Endometrial microvascular endothelial cells (primary cell): ENCODE data around the gene APOO. TPM values are rescaled to one million over a fixed set of nuclear protein-coding genes. Genes with fewer than 3 reads are reported as not detected.

Source experiments
- in situ Hi-C: cut with HindIII; loops from 2 replicates; pipeline ENCODE4 v1.10.0; 2017; ENCODE audit warnings: low sequenced_read_pairs, low pct_unique_long_range_greater_than_20kb; ENCODE audit errors: inconsistent ontology term
- total RNA-seq: library from RNA; depleted of rRNA; stranded (reverse); fragments of >200 nt; gene quantifications from one replicate; pipeline ENCODE4 v1.2.3, GENCODE V29; 2015; ENCODE audit errors: inconsistent ontology term

The APOO gene
- total RNA-seq, 1 donor from 2014 or later = 16.1 TPM

DNA sequence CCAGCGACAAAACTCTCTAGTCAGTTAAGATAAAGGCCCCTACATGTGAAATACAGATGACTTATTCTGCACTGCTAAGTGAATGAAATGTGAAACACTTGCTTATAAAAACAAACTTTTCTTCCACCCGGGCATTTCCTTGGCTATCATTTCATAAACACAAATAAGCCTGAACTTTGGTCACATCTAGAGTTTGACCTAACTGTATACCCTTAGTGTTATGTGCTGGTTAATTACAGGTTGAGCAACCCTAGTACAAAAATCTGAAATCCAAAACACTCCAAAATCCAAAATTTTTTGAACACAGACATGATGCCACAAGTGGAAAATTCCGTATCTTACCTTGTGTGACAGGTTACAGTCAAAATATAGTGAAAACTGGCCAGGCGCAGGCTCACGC, 78.9 kb downstream of the APOO start:
- in situ Hi-C loops = no loop called here

DNA sequence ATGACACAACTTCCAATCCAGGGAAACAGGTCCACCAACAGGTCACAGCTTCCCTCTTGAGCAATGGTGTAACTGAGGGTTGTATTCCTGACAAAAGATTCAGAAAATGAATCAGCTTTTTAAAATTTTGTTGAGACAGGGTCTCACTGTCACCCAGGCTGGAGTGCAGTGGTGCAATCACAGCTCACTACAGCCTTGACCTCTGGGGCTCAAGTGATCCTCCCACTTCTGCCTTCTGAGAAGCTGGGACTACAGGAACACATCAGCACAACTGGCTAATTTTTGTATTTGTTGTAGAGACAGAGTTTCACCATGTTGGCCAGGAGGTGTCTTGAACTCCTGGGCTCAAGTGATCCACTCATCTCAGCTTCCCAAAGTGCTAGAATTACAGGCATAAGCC, 81.1 kb downstream of the APOO start:
- in situ Hi-C loops = no loop called here

DNA sequence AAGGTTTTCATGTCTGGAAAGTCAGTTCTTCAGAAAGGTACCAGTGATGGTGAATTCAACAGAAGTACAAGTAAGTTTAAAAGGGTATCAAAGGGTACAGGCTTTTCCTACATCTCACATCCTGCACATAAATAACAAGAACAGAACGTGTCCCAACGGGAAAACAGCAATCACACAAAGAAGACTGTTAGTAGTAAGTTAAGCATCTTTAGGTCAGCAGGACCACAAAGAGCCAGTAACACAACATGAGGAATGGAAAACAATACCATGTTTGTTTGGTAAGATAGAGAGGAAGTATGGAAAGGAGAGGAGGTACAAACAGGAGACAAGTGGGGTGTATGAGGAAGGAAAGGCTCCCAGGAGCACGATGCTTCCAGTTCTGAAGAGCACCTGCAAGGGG, 81.5 kb downstream of the APOO start:
- in situ Hi-C loops = no loop called here

DNA sequence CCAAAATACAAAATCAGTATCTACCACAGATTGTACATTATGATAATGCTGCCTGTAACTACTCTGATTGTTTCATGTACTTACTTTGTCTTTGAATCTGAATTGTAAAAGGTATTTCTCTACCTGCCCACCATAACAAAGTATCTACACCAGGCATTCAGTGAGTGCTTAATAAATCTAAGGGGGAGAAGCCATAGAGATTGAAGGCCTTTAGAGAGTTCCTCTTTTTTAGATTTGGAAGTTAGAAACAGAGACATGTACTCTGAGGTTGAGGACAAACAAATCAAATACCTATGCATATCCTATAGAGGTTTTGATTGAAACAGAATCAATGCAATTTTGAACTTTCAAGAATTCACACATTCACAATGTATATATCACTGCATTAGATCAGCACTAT, 82.1 kb downstream of the APOO start:
- in situ Hi-C loops = no loop called here

DNA sequence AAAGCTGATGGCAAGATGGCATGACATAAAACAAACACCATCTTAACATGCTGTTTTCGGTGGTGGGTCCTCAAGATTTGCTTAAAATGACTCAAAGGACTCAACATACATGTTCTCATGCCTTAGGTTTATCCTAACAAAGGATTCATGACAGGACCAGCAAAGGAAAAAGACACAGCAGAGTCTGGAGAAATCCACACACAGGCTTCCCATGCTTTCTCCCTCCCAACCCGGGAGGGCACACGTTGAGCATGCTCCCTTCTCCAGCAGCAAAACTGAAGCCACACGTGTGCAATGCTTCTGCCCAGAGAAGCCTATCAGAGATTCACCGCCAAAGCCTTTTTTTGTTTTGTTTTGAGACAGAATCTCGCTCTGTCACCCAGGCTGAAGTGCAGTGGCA, 84.9 kb downstream of the APOO start:
- in situ Hi-C loops = no loop called here

DNA sequence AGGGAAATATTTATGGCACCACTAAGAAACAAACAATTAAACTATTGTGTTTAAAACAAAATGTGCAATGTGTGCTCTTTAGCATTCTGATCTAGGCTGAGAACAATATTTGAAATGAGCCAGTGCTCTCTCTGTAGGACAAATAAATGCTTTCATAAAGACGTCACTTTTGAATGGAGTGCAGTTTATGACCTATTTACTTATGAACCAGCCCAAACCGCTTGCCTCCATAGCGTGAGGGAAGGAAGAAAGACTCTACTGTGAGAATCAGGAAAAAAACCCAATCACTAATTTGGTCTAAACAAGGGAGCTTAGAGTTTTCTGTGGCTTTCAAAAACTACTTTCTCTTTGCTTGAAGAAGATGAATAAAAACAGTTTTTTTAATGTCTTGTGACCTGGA, 85.3 kb downstream of the APOO start:
- in situ Hi-C loops = no loop called here

DNA sequence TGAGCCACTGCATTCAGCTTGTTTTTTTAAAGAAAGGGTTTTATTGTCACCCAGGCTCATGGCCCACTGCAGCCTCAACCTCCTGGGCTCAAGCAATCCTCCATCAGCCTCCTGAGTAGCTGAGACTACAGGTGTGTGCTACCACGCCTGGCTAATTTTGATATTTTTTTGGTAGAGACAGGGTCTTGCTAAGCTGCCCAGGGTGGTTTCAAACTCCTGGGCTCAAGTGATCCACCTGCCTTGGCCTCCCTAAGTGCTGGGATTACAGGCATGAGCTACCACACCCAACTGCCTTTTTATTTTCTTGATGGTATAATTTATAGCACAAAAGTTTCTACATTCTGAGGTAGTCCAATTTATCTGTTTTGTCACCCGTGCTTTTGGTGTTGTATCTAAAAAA, 85.9 kb downstream of the APOO start:
- in situ Hi-C loops = no loop called here

DNA sequence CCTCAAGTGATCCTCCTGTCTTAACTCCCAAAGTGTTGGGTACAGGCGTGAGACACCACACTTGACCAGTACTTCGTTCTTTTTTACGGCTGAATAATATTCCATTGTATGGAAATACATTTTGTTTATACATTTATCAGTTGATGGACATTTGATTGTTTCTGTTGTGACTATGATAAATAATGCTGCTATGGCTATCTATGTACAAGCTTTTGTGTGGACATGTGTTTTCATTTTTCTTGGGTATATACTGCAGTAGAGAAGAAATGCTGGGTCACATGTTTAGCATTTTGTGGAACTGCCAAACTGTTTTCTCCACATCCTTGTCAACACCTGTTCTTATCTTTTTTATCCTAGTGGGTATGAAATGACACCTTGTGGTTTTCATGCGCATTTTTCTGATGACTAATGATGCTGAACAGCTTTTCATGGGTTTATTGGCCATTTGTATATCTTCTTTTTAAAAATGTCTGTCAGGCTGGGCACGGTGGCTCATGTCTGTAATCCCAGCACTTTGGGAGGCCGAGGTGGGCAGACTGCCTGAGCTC, 87.4 kb downstream of the APOO start:
- in situ Hi-C loops = no loop called here

DNA sequence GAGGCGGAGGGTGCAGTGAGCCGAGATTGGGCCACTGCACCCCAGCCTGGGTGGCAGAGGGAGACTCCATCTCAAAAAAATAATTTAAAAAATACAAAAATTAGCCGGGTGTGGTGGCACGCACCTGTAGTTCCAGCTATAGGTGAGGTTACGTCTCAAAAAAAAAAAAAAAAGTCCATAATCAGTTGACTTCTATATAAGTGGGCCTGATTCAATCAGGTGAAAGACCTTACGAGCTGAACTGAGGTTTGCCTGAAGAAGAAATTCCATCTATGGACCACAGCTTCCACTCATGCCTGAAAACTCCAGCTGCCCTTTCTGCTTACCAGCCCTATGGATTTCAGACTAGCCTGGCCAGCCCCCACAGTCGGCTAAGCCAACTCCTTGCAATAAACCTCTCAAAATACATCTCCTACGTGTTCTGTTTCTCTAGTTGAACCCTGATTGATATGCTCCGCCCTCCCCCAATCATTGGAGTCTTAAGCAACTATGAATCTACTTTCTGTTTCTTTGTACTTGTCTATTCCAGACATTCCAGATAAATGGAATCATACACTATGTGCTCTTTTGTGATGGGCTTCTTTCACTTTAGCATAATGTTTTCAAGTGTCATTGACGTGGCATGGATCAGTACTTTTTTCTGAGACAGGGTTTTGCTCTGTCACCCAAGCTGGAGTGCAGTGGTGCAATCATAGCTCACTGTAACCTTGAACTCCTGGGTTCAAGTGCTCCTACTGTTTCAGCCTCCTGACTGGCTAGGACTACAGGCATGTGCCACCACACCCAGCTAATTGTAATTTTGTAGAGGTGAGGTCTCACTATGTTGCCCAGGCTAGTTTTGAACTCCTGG, 88.1 kb downstream of the APOO start:
- in situ Hi-C loops = no loop called here

DNA sequence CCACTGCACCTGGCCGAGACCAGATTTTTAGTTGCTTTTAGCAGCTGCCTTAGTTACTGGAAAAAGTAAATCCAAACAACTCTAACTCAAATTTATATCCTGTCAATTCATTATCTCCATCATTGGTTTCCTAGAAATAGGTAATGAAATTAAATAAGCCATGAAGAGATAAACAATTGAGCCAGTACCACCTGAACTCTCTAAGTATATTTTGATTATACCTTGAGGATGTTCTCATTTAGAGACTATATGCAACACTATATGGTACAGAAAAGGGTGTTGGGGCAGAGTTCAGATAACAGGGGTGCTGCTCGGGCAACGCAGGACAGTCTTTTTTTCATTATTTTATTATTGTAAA, 89.8 kb downstream of the APOO start:
- in situ Hi-C loops = no loop called here

DNA sequence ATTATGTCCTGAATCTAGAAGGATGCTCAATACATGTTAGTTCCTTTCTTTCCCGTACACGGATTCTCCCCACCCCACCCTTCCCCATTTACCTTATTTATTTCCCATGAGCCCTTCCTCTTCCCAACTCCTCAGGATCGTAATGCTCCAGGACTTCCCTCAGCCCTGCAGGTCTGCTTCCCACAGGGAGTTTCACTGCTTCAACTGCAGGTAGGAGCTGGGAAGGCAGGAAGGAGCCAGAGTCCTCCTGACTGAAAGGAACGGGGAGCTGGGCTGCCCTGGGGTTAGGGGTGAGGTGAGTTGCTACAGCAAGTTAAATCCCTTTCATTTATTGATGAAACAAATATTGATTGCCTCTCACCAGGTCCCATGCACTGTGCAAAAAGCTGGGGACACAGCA, 91.6 kb downstream of the APOO start:
- in situ Hi-C loops = no loop called here

DNA sequence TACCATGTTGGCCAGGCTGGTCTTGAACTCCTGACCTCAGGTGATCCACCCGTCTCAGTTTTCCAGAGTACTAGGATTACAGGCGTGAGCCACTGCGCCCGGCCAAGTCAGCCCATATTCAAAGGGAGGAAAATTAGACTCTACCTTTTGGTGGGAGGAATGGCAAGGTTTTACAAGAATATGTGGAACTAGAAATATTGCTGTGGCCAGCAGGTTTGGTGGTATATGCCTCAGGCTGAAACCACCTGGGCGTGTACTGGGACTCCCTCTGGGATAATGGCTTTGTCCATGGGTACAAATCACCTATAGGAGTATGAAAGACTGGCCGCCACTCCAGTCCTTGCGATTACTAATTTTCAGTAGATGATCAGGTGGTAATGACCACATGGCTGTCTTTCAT, 92.4 kb downstream of the APOO start:
- in situ Hi-C loops = no loop called here

DNA sequence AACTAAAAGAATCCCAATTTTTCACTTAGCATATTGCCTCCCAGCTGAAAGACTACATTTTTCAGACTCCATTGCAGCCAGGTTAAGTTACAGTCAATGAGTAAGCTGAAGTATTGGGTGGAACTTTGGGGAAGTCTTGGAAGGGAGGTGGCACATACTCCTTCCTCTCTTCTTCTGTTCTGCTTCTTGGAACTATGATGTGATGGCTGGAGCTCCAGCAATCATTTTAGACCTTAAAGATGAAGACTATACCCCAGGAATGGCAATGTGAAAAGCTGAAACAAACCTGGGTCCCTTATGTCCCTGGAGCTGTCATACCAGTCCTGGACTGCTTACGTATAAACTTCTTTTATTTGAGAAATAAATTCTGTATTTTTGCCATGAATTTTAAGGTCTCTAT, 93.9 kb downstream of the APOO start:
- in situ Hi-C loops = no loop called here

DNA sequence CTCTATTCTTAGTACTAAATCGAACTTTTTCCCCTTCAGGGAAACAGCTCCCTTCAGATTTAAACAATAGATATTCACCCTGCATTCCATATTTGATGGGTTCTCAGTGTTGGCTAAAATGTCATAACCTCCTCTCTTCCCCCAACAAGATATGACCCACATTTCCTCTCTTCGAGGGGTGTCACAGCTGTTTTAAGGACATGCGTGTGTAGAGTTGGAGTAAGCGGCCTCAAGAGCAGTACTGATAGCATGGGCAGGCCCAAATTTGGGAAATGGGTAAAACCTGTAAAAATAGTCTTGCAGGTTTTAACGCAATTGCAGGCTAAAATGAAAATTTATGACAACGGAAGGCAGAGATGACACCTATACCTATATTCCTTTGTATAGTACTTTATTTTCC, 96.1 kb downstream of the APOO start:
- in situ Hi-C loops = no loop called here

DNA sequence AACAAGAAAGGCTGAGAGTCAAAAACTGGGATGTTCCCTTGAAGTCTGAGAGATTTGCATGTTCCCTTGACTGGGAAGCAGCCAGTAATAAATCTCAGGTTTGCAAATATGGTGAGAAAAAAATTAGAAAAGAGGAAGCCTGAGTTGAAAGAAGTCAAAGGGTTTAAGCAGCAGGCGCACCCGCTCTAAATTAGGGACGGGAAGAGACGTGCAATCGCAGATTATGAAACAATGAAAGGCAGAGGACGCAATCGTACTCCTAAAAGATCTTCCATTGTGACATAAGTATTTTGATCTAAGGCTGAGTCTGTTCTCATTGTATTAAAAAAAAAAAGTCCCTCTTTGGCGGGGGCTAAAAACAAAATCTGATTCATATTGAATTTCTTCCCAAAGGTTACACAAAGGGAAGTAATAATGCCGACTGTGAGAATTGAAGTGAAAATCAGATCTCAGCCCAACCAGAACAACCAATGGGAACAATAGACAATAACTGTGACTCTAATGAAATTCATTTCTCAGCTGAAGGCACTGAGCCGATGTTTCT, 96.6 kb downstream of the APOO start:
- in situ Hi-C loops = no loop called here

DNA sequence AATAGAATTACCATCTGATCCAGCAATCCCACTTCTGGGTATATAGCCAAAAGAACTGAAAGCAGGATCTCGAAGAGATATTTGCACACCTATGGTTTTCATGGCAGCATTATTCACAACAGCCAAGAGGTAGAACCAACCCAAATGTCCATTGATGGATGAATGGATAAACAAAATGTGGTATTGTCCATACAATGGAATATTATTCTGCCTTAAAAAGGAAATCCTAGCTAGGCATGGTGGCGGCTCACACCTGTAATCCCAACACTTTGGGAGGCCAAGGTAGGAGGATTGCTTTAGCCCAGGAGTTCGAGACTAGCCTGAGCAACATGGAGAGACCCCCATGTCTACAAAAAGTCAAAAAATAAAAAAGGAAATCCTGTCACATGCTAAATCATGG, 97.5 kb downstream of the APOO start:
- in situ Hi-C loops = no loop called here

DNA sequence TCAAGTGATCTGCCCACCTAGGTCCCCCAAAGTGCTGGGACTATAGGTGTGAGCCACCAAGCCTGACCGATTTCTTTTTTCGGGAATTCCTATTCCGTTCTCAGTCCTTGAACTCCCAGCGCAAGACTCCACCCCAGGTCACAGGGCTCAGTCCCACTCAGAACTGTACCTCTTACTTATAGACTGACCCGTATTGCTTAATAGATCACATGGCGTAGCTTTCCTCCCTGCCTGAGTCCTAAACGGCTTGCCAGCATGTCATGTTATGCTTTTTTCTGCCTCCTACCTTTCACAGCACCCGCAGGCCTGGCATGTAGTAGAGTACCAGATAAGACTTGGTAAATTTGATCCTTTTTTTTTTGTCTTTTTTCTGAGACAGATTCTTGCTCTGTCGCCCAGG, 102.3 kb downstream of the APOO start:
- in situ Hi-C loops = no loop called here

DNA sequence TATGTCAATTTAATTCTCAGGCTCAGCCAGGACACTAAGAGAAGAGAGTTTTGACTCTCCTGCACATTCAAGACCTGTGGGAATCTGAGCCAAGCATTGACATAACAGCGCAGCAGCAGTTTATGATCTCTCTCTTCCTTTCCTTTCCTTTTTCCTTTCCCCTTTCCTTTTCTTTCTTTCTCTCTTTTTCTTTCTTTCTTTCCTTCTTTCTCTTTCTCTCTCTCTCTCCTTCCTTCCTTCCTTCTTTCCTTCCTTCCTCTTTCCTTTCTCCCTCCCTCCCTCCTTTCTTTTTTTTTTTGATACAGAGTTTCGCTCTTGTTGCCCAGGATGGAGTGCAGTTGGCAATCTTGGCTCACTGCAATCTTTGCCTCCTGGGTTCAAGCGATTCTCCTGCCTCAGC, 103.2 kb downstream of the APOO start:
- in situ Hi-C loops = no loop called here

DNA sequence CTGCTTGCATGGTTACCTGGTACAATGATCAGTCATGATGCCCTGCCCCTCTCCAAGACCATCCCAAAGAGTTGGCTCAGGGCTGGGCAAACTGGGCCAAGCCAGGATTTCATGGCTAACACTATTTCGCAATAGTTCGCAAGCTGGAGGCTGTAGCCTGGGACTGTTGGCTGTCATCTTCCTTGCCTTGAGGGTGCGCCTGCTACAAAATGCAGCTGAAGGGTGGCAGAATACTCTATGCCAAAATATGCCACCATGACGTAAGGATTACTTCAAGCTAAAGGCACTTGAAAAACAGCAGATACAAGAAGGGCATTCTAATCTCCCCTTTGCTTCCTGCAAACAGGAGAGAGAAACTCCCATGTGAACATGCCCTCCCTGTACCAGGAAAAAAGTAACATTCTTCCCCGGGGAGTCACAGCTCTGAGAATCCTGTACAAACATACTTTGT, 103.8 kb downstream of the APOO start:
- in situ Hi-C loops = no loop called here

DNA sequence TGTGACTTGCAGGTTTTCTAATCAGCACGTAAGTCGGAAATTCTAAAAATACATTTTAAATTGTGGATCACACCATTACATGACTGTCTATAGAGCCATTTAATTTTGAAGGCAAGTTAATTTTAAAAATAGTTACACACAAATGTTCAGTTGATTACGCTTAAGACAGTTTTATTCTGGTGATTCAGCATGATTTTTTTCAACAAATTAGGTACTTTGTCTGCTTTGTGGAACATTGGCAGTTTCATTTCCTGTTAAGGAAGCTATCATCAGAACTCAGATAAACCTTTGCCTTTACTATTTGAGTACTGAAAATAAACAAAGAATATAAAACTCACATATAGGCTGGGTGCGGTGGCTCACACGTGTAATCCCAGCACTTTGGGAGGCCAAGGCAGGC, 105.3 kb downstream of the APOO start:
- in situ Hi-C loops = no loop called here
